Caki2 (cell line): ENCODE data around the gene GLCE. TPM values are rescaled to one million over a fixed set of nuclear protein-coding genes. Genes with fewer than 3 reads are reported as not detected.
"Not testable (repeated sequence)": the region's sequence is repeated elsewhere in the genome, so short reads cannot be mapped to it uniquely, and the experiment has no call there.

Experiments used
- DNase-seq: peaks from one replicate; pipeline ENCODE4 v3.0.0-alpha.2; 2015; ENCODE audit warnings: low read depth
- in situ Hi-C: cut with HindIII; loops from 2 replicates; pipeline ENCODE4 v1.10.0; 2016; ENCODE audit warnings: low sequenced_read_pairs, low pct_unique_long_range_greater_than_20kb, mixed read lengths
- total RNA-seq: library from RNA; depleted of rRNA; stranded (reverse); fragments of >200 nt; shearing (Covaris generic); gene quantifications from 2 replicates; pipeline ENCODE4 v1.2.3, GENCODE V29; 2014; ENCODE audit warnings: low replicate concordance

The GLCE gene
- total RNA-seq, 1 experiment from 2014 or later, result 31.8 TPM

DNA sequence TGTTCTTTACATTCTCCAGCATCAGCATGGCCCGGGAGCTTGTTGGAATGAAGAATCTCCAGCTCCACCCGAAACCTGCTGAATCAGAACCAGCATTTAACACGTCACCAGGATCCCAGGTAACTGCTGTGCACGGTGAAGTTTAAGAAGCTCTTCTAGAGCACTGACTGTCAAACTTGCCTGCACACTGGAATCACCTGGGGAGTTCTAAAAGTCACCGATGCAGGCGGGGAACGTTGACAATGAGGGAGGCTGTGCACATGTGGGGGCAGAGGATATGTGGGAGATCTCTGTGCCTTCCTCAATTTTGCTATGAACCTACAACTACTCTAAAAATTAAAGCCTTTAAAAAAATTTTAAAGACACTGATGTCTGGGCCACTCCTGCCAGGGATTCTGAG, 119.2 kb downstream of the GLCE start:
- in situ Hi-C loops, result no loop called here

DNA sequence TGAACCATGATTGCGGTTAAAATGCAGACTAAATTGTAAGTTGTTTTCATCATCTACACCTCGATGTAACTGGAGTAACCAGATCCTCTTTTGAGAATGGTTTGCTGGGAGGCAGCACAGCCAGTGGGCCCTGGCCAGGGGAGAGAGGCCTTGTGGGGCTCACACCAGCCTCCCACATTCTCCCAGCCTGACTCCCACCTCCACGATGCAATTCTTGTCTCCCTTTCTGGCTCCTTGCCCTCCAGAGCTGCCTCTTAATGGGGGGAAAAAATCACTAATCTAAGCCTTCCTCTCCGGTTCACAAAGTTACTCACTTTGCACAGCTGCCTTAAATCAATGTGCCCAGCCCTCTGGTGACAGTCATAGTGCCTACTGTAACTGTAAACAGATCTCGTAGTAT, 120.3 kb downstream of the GLCE start:
- in situ Hi-C loops, result no loop called here
- no peak for DNase-seq

More for the DNA sequence above, 119.2 kb downstream of the GLCE start:
- DNase-seq, result no peak

DNA sequence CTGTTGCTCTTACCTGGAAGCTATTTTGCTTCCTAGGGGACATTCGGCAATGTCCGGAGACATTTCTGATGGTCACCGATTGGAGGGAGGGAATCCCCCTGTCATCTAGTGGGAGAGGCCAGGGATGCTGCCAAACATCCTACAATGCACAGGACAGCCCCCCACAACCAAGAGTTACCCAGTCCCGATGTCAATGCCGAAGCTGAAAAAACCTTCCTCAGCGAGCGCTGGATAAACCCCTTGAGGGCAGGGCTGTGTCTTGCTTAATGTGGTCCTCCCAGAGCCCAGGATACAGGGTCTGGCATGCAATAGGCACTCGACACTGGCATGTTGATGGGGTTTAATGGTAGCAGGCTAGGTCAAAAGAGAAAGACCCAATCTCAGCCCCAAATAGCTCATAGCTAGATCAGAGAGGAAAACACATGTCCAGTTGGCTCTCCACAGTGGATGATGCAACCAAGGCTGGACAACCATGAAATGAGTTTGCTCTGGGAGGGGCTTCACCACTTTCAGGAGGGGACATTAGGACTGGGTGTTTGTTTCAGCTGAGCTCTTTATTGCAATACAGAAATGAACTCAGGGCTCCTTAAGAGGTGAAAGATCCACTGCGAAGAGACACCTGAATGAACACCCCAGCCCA, 121.8 kb downstream of the GLCE start:
- in situ Hi-C loops, result no loop called here
- DNase-seq, result no peak

DNA sequence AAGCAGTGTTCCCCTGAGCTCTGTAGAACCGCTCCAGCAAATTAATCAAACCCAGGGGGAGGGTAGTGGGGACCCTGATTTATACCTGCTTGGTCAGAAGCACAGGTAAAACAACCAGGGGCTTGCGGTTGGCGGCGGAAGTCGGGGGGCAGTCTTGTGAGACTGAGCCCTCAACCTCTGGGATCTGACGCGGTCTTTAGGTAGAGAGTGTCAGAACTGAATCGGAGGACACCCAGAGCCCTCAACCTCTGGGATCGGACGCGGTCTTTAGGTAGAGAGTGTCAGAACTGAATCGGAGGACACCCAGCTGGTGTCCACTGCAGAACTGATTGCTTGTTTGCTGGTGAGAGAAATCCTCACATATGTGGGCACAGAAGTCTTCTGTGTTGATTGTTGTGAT, 125.4 kb downstream of the GLCE start:
- in situ Hi-C loops, result no loop called here
- DNase-seq, result no peak

DNA sequence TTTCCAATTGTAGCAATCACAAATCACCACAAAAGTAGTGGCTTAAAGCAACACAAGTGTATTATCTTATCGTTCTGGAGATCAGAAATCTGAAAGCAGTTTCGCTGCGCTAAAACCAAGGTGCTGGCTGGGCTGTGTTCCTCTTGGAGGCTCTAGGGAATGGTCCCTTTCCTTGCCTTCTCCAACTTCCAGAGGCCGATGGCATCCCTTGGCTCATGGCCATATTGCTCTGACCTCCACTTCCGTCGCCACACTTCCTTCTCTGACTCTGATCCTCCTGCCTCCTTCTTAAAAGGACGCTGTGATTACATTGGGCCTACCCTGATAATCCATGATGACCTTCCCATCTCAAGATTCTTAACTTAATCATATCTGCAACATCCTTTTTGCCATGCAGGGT, 127.6 kb downstream of the GLCE start:
- in situ Hi-C loops, result no loop called here
- DNase-seq, result no peak

DNA sequence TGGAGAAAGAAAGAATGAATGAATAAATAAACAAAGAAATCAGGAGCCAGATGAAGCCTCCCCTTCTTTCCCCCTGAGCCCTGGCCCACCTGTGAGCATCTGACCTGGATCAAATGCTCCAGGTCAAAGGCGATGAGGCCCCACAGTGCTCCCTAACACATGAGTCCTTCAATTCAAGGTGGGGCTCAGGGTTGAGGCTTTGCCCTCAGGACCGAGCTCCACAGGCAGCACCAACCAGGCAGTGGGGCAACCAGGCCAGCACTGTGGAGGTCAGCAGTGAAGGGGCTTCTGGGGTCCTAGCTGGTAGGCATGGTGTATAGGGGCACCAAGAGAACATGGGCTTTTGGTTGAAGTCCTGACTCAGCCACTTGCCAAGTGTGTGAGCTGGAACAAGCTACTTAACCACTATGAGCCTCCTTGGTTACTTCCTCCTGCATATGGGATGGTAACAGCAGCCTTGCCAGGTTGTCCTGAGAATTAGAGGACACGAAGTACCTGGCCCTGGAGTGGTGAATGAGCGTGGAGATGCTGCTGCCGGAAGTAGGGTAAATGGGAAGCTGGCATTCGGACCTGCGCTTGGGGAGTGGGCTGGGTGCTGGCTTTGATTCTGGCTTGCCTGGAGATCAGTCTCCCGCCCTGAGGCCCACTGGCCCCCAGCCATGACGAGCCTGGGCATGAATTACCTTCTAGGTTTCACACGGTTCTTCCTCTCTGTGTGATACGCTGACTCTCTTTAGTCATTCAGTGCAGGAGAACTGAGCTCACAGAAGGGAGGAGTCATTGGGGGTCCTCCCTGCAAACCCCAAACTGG, 128.3 kb downstream of the GLCE start:
- DNase-seq, result no peak
- in situ Hi-C loops, result no loop called here

DNA sequence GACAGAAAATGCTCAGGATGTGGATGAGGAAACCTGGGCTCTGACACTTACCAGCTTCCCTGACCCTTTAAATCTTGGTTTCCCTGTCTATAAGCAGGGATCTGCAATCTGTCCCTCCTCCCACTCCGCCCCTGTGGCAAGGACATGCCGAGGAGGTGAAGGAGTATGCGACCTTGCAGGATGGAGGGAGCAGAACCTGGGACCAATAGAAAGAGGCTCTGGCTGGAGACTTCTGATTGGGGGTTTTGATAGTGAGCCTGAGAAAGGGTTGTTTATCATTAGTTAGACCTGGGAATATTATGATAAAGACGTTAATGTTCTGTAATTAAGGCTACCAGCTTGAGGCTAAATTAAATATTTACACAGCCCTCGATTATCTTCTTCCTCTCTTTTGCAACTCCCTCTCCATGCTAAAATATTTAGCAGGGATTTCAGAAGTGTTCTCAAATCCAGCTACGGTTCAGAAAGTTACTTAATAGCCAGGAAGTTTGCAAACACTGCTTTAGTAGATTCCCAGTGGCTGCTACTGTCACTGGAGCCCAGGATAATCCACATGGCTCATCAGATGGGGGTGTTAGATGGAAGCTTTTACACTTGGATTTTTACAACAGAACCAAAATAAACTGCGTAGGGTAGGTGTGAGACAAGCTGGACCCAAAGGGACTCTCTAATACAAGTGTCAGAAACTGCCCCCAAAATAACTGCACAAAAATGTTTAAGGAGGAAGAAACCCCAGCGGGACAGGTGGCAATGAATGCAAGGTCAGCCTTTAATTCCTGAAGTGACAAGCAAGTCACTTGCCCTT, 129.1 kb downstream of the GLCE start:
- in situ Hi-C loops, result no loop called here
- peak; percentile 13 for DNase-seq

DNA sequence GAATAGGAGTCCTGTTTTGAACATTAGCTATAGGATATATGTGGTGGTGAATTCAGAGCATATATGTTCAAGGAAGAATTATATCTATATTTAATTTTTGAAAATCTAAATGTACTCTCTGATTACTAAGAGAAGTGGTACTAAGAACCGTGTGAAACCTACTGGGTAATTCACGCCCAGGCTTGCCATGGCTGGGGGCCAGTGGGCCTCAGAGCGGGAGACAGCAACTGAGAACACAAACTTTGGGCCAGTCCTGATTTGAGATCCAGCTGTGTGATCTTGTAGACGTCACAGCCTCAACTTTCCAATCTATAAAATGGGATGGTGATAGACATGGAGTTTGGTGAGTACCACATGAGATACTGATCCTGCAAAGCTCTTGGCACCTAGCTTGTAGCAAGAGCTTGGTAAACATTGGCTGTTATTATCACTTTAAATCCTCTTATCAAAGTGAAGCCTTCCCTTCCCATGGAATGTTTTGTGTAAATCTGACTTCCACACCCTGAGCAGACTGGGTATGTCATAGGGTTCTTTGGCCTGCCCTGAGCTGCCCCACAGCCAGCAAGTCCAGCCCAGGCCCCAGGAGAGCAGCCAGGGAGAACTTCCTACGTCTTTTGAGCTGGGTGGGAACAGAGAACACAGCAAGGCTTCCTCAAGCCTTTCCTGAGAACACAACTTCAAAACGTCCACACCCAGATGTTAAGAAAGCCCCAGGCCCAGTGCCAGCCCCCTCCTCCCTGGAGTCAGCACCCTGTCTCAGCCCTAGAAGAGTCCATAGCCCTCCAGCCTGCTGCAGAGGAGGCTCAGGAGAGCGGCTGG, 130.1 kb downstream of the GLCE start:
- in situ Hi-C loops, result no loop called here
- no peak for DNase-seq

DNA sequence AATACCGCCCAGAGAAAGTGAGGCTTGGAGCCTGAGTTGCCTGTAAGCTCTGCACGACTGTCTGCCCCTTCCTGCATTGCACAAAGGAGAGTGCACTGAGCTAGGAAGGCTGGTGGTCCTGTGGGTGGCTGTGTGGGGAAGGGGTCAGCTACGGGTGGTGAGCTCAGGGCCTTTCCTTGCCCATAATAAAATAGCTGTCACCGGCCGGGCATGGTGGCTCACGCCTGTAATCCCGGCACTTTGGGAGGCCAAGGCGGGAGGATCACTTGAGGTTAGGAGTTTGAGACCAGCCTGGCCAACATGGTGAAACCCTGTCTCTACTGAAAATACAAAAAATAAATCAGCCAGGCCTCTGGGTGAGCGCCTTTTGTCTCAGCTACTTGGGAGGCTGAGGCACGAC, 131.2 kb downstream of the GLCE start:
- in situ Hi-C loops, DNase-seq: not testable (repeated sequence)

DNA sequence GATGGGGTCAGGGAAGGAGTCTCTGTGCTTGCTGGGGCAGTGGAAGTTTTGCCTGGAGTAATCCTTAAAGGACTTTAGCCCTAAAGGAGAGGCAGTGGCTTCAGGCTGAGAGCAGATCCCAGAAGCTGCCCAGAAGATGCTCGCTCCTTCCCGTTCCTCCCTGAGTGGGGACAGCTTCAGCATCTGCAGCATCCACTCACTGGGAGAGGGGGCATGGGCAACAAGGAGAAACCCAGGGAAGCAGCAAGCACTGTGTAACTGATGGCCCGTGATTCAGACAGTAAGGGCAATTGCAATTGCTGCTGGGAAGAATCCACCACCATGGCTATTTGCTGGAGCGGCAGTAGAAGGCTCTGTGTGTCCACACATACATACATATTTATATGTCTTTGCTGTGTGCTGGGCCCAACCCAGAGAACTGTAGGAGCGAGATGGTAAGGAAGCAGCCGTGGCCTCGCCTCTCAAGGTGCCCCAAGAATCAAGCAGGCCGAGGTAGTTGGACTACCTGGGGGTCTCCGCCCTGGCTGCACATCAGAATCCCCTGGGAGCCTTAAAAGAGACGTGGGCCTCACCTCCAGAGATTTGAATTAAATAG, 132.5 kb downstream of the GLCE start:
- DNase-seq, result no peak
- in situ Hi-C loops, result no loop called here

DNA sequence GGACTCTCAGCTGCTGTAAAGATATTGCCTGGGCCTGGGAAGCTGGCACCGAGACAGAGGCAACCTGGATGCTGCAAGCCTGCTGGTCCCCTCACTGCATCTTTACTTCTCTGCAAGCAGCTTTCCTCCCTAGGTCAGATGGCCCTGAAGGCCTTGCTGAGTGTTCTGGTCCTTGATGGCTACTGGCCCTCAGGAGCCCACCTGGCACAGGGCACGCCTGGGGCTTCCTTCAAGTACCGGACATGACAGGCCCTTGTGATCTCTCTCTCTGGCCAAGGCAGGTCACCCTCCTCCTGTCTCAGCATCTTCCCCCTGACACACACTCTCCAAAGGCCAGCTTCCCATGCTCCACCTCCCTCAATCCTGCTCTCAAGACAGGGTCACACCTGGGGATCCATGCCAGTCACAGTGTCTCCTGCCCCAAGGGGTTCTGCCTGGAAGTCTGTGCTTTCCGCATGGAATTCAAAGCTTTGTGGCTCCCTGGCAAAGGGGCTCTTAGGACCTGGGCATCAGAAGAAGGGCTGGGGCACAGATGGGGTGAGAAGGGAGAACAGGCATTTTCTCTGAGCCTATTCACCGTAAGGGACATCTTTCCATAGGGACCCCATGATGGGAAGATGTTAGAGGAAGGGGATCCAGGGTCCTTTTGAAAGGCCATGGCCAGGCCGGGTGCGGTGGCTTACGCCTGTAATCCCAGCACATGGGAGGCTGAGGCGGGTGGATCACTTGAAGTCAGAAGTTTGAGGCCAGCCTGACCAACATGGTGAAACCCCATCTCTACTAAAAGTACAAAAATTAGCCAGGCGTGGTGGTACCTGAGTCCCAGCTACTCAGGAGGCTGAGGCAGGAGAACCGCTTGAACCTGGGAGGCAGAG, 133.5 kb downstream of the GLCE start:
- in situ Hi-C loops, result no loop called here
- no peak for DNase-seq

DNA sequence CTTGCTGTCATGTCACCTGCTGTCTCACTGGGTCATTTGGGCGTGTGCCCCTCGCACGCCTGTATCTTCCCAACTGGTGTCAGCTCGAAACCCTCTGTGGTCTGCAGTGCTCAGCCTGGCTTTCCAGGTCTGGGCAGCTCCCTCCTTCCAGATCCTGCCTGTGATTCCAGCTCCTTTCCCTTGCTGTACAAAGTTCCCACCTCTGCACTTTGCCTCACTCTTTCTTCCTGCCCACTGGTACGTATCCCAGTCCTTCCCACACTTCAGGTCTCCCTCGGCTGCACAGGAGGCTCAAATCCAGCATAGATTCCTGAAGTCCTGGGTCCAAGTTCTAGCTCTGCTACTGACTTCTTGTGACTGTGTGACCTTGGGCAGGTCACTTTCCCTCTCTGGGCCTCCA, 136.2 kb downstream of the GLCE start:
- no peak for DNase-seq
- in situ Hi-C loops, result no loop called here

DNA sequence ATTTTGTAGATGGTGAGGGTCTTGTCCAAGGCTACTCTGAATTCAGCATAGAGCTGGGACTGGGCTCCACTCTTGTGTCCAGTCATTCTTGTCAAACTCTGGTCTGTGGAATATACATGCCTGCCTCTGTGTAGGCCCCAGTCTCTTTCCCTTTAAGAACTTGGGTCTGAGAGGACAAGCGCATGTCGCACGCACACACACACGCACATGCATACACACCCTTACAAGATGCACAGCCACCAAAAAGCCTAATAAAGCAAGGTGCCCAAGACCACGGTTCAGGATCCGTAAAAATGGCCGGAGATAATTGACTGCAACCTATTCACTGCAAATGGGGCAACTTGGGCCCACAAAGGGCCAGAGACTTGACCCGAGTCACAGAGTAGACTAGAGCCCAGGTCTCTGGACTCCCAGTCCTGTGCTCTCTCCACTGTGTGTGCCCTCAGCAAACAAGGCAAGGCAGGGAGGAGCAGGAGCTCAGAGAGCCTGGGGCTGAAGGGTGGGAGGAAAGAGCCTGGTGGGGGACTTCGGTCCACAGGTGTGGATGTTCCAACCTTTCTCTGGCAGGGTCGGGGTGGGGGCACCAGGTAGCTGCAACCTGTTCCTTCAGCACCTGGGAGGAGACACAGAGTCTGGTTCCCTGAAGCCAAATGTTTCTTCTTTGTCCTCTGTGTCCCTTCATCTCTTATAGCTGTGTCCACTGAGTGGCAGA, 137.4 kb downstream of the GLCE start:
- no peak for DNase-seq
- in situ Hi-C loops, result no loop called here

DNA sequence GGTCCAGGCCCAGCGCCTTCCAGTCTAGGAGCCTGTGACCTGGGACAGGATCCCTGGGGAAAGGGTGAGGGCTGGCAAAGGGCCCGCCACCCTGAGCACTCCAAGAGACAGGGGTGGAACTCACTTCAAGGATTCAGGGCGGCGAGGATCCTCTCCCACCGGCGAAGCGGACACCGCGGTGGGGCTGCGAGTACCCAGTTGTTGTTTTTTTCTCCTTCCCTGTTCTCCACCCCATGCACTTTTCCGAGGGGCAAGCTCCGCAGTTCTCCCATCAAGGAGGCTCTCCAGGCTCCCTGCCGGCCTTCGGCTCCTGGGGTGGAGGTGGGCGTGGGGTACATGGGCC, 137.9 kb downstream of the GLCE start:
- in situ Hi-C loops, result no loop called here
- DNase-seq, result no peak

DNA sequence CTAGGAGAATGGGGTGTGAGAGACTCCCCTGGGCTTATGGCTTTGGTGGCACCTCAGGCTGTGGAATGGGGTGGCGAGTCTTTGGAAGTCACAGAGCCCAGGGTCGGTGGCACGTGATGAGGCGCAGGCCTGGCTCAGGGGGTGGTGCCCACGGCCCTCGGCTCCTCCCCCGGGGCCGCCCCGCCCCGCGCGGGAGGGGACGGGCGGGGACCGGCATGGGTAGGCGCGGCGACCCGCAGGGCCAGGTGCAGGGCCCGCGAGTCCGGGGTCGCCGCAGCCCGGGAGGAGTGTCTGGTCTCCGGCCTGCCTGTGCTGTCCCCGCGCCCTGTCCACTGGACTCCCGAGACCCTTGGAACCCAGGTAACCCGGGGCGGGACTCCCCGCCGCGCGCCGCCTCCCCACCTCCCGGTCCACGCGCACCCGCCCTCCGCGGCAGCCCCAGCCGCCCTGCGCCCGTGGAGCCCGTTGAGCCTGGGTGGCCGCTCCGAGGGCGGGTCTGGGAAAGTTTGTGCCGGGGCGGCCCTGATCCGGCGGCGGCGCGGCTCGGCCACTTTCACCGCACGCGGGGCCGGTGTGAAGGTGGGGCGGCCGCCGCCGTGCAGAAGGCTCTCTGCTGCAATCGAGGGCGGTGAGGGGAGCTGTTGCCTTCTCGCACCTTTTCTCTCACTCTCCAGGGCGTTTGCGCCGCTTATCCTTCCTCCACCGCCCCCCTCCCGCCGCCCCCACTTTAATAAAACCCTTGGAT, 138.4 kb downstream of the GLCE start, which contains the start of gene PAQR5:
TSS of gene PAQR5 (plus strand) at position 216 of the 745 bp plus-strand sequence. CDS start 61,169 bp downstream, outside the sequence.
- in situ Hi-C loops, result no loop called here
- DNase-seq, result peak; percentile 68

DNA sequence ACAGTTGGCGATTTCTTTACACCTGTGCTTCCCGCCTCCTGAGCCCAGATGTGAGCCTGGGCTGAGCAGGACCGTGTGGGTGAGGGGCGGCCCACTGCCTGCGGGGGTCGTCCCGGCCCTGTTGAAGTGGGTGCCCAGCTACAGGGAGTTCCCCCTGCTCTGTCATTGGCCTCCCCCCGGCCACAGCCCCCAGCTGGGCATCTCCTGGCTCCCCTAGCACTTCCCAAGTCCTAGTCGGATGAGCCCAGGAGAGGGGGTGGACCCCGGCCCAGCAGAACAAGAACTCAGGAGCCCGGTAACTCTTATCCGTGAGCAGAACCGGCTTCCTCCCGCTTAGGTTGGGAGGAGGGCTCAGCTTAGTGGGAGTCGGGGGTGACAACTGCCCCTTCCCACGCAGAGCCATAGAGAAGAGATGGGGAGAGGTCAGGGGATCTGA, 139.0 kb downstream of the GLCE start:
- DNase-seq, result no peak
- in situ Hi-C loops, result no loop called here
